NCI-H2171 (cell line): ENCODE data around the gene ASIC2.

Experiments
- DNase-seq: peaks from one replicate; lab custom pipeline; 2025; lab: John Stamatoyannopoulos, UW

Gene ASIC2

GRCh38 chr17:33242375-33243124, 50.5 kb downstream of the ASIC2 start:
- DNase-seq = no peak

DNA sequence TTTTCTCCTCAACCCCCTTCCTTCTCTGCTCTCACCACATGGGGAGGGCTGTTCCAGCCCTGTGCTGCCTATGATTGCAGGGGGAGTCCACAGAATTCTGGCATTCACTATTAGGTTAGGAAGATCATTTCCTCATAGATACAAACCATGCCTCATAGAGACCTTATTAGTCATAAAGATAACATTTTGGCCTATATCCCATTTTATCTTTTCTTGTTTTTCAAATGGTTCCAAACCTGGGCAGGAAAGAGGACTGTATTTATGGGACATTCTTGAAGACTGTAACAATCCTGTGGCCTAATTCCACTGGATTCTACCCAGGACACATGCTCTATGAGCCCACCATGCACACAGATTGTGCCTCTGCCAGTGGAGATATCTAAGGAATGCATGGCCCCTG, 51.7 kb downstream of the ASIC2 start:
- no peak for DNase-seq

DNA sequence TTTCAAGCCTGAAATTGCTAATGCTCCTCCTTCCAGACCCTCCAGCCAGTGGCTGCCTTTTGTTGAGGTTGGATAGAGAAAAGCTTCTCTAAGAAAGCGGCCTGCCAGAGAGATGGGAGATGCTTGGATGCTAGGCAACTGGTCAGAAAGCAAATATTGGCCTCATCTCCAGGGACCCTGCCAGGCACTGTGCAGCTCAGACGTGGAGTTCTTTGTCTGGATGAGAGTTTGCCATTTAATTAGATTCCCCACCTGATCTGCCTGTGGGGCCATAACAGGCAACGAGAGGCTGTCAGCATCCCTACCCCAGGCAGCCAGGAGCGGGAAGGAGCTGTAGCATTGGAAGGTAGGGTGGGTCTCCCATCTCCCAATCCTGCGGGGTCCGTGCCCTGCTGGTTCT, 52.7 kb downstream of the ASIC2 start:
- no peak for DNase-seq

DNA sequence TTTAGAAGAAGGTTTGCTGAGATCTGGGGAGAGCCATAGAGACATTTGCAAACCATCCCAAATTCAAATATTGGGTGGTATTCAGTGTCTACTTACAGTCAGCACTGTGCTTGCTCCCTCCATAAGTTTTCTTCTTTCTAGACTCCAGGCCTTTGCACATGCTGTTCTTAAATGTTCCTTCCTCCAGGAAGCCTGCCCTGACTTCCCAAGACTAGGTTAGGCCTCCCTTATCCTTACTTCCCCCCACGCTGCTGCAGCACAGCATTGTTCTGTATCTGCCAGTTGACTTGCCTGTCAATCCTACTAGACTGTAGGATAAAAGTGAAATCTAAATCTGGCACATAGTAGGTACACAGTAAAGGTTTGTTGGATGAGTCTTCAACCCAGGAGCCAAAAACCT, 53.4 kb downstream of the ASIC2 start:
- DNase-seq = no peak

- DNase-seq = no peak
These were observed 58.0 kb downstream of the ASIC2 start for GRCh38 chr17:33234930-33235685.

DNA sequence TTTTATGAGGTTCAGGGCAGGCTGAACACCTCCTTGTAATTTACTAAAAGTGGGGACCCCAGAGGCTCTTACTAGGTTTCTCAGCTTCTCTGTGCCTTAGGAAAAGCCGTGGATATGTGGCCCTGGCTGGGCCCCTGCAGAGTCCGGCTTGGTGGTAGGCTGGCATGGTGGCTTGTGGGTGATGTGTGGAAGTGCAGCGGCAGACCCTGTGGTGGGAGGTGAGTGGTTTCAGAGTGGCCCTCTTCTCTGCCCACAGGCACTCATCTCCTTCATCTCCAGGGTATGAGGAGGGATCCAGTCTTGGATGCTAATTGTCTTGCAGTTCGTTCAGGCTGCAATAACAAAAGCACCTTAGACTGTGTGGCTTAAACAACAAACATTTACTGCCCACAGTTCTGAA, 58.9 kb downstream of the ASIC2 start:
- no peak for DNase-seq

DNA sequence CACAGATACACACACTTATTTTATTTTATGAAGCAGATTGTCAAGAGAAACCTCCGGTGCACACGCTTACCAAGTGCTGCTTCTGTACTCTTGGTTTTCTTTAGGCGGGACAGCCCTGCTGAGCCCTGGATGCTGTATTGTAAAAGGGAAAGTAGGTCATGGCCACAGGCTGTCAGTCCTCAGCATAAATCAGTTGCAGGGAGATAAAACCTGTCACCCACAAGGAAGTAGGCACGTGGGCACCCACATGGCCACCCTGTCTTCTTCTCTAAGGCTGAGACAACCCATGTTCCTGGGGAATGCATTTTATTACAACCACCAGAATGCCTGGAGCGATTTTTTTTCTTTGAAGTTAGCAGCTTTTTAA, 59.3 kb downstream of the ASIC2 start:
- no peak for DNase-seq

DNA sequence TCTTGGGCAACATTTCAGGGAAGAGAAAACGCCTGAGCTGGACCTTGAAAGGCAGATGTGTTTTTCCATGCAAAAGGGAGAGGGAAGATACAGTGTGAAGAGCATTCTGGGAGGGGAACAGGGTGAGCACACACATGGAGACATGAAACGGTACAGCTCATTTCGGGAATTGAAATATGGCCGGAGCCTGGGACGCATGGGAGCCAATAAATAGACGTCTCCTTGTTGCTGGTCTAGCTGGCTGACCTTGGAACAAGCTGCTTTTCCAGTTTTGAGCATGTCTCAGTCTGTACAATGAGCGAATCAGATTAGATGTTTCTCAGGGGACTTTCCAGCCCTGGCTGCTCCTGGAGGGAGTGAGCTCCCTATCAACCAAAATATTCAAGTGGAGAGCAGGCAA, 63.6 kb downstream of the ASIC2 start:
- DNase-seq = no peak

DNA sequence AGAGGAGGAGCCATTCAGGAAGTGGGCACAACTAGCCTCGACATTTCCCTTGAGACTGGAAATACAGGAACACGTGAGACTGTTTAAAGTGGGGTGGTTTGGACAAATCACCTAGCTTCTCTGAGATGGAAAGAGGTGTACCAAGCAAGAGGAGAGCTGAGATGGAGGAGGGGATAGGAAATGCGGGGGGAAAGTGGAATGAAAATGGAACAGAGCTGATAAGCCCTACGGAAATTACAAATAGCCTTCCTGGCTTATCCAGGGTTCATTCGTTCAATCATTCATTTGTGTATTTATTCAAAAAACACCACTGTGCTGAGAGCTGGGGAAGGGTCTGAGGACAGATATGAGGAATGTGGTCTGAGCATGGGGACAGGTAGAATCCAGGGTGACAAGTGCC, 64.1 kb downstream of the ASIC2 start:
- DNase-seq = no peak

GRCh38 chr17:33228548-33228947, 64.5 kb downstream of the ASIC2 start:
- DNase-seq = no peak

DNA sequence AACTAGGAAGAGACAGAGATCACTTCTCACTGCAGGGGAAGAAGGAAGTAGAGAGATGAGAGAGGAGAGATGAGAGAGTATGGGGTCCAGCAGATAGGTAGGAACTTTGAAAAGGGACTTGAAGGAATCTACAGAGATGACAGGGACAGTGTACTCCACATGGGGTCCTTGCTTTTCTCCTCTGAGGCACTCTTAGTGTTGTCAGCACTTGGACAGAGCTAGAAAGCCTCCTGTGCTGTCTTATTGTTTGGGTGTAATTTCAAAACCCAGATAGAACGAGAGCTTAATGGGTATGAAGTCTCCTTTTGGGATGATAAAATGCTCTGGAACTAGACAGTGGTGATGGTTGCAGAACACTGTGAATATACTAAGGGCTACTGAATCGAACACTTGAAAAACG, 65.2 kb downstream of the ASIC2 start:
- DNase-seq = no peak

- DNase-seq = no peak
These were observed 67.1 kb downstream of the ASIC2 start for GRCh38 chr17:33225994-33226393.

DNA sequence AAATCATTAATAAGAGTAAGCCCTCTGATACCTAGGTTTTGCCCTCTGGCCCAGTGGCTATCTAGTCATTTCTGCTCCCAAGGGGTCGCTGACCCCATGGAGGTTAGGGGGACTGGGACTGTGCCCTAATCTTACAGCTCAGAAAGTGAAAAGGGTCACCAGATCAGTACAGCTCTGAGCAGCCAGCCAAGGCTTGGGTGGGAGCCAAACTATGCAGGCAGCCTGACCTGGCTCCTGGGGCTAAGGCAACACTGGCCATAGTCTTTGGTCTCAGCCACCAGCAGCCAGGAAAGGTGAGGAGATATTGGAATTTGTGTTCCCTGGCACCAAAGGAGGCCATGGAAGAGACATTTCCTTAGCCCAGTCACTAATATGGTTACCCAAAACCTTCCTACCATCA, 67.6 kb downstream of the ASIC2 start:
- DNase-seq = no peak

GRCh38 chr17:33220036-33220435, 73.1 kb downstream of the ASIC2 start:
- no peak for DNase-seq

DNA sequence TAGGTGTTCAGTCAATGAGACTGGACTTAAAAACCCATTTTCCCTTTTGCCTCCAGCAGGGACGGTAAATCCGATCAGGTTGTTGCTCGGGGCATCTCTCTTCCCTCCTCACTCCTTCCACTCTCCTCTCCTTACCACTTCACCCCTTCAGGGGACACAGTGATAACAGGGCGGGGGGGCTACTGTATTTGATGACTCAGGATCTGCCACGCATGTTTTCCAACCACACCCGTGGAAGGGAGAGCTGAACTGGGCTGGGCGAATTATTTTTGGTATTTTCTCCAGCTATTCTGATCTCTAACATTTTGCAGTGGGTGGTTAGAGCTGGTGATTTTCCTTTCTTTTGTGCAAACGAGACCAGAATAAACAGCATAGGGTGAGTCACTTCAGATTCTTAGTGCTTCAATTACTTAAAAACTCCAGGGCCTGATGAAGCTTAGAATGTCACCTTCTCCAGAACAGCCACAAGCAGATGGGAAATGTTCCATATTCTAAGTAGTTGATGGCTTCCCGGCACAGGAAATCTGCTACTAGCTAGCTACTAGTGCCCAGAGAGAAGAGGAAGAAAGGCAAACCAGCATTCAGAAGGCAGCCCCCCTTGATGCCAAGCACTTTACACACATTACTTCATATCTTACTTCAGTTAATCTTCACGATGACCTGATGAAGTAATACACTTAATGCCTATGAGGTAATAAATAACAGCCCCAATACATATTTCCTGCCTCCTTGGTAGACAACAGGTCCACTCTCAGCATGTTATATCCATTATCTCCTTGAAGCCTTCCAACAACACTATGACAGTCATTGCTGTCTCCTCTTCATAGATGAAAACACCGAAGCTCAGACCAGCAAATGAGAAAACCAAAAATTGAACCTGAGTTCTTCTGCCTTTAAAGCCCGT, 74.1 kb downstream of the ASIC2 start:
- DNase-seq = no peak

- DNase-seq = no peak
These were observed 75.2 kb downstream of the ASIC2 start for GRCh38 chr17:33217891-33218290.

DNA sequence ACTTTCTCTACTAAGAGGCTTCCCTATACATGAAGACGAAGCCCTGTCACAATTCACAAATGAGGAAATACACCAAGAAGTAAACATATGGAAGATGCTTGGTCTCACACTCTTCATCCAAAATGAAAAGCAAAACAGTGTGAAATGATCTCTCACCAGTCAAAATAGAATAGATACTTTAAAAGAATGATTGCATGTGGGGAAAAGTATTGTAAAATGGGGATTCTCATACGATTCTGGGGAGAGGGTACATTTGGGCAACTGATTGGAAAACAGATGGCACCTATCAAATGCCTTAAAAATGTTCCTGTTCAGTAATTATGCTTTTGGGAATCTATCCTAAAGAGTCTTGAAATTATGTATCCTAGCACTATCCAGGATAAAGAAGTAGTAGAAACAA, 78.1 kb downstream of the ASIC2 start:
- DNase-seq = no peak

GRCh38 chr17:33210285-33210684, 82.8 kb downstream of the ASIC2 start:
- no peak for DNase-seq

- DNase-seq = no peak
These were observed 83.4 kb downstream of the ASIC2 start for GRCh38 chr17:33209671-33210070.

GRCh38 chr17:33207231-33207630, 85.9 kb downstream of the ASIC2 start:
- no peak for DNase-seq

DNA sequence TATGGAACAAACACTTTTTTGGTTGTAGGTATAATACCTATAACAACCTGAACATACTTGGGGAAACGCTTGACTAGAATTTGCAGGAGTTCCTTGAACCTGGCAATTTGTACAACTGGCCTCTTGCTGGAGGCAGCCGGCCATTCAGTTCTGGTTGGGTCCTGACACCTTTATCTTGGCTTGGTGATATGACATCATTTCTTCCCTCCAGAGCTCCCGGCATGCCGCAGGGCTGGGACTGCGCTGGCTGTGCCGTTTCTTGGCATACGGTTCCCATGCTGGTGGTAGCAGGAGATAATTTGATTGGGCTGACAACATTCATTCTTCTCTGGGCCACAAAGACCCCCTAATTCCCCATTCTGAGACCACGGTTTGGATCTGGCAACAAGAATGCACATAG, 87.5 kb downstream of the ASIC2 start:
- DNase-seq = no peak

- no peak for DNase-seq
These were observed 88.4 kb downstream of the ASIC2 start for GRCh38 chr17:33204701-33205100.

DNA sequence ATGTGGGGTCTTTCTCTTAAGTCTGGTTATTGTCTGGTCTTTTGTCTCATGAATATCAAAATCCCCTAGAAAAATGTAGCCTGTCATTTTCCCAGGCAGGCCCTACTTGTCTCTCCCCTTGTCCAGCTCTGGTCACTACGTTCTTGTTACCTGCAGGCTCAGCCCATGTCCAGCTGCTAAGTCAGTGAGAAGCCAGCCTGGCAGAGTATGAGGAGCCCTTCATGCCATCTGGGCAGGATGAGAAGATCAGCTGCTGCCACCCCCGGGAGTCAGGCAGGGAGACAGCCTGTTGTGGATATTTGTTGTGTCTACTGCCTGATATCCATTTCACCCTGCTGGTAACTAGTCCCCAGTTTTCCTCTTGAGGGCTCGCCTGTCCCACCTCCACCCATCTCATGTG, 88.9 kb downstream of the ASIC2 start:
- DNase-seq = no peak
